Esophagus muscularis mucosa (tissue), 4 donors: ENCODE measurements around the gene CPSF4. TPM values are rescaled to one million over a fixed set of nuclear protein-coding genes. Genes with fewer than 3 reads are reported as not detected.

ENCODE experiments used
- DNase-seq: peaks from one replicate; pipeline ENCODE4 v3.0.0-alpha.2; 2017; ENCODE audit errors: extremely low spot score
- H3K27ac ChIP-seq, 4 donors: fragments of 200-600 bp; sonication (generic); replicated peaks in 1 of 4; 1 replicate in 3 of 4; 2 replicates in 1 of 4; pipeline ENCODE4 v1.5.1; 2016 to 2019; ENCODE audit warnings: mild to moderate bottlenecking in 1 of 4
- H3K27me3 ChIP-seq, 4 donors: fragments of 200-600 bp; sonication (generic); one replicate each; pipeline versions ENCODE4 v1.5.1 to v1.6.0; 2016 to 2019
- H3K36me3 ChIP-seq, 4 donors: fragments of 200-600 bp; sonication (generic); one replicate each; pipeline ENCODE4 v1.5.1; 2016 to 2019
- H3K4me1 ChIP-seq, 4 donors: fragments of 200-600 bp; sonication (generic); one replicate each; pipeline ENCODE4 v1.5.1; 2016 to 2019
- H3K4me3 ChIP-seq, 4 donors: fragments of 200-600 bp; sonication (generic); 1 replicate in 2 of 4; 2 replicates in 2 of 4; pipeline ENCODE4 v1.5.1; 2016 to 2019; ENCODE audit warnings: mild to moderate bottlenecking in 4 of 4, moderate library complexity in 1 of 4
- H3K9me3 ChIP-seq, 4 donors: fragments of 200-600 bp; sonication (generic); 1 replicate in 3 of 4; 2 replicates in 1 of 4; pipeline ENCODE4 v1.5.1; 2016 to 2019
- EP300 ChIP-seq: sonication (generic); formaldehyde crosslinking; IDR thresholded peaks from one replicate; pipeline ENCODE4 v1.6.1; 2017; ENCODE audit warnings: antibody characterized with exemption
- POLR2A ChIP-seq: fragments of 450-650 bp; IDR thresholded peaks from one replicate; pipeline ENCODE4 v1.6.1; 2017; ENCODE audit warnings: antibody characterized with exemption, moderate library complexity, mild to moderate bottlenecking, low read depth
- POLR2AphosphoS5 ChIP-seq, 2 donors: sonication (generic); formaldehyde crosslinking; IDR thresholded peaks; one replicate each; pipeline ENCODE4 v1.6.1; 2017; ENCODE audit warnings: antibody characterized with exemption in 2 of 2
- WGBS: methylation state at CpG from one replicate; pipeline ENCODE4 v1.1.5; 2018; 5-methylcytosine and 5-hydroxymethylcytosine counted together
- intact Hi-C: fragments of 100-400 bp; cut with DNase I; formaldehyde crosslinking; loops from one replicate; pipeline ENCODE4 v1.15.1; 2023
- total RNA-seq, 4 donors: library from RNA; depleted of rRNA; stranded (reverse); fragments of >200 nt; gene quantifications; one replicate each; pipeline versions ENCODE4 v1.1.0 to v1.2.1, GENCODE V29; 2016
- TF ChIP-seq, protein P1 (sequence below), 3 experiments: fragments of 200-600 bp in 2 of 3; fragments of 450-650 bp in 1 of 3; sonication (generic) in 2 of 3; IDR thresholded peaks; one replicate each; pipeline ENCODE4 v1.5.1; 2017 to 2019; ENCODE audit warnings: antibody characterized with exemption in 3 of 3, mild to moderate bottlenecking in 2 of 3, moderate library complexity in 1 of 3

CPSF4 gene
- total RNA-seq, 4 donors from 2014 or later = 19.1 to 25.3 (median 20.8) TPM

GRCh38 chr7:99504281-99504602 lies 65.5 kb downstream of the CPSF4 start:
- Histone ChIP-seq H3K4me1 (peaks cover 33 to 54% (median 49%) of the 10 kb centered on the region in 4 donors), H3K36me3 (peaks cover 0 to 2% (median under 1%) of the 10 kb centered on the region in 4 donors), H3K9me3 (no peaks in the 10 kb centered on the region), H3K27ac (peak overlapping the region; percentile 90 to 96 (median 94)), H3K4me3 (peak overlapping the region; percentile 80 to 92 (median 86)), H3K27me3 (no peaks in the 10 kb centered on the region)
- no peak for DNase-seq
- intact Hi-C loops = loop anchor here (5.0 kb wide), 1 partner anchor 48 kb away; the partner anchor contains the start of gene FAM200A
- TF ChIP-seq, protein P1, sequence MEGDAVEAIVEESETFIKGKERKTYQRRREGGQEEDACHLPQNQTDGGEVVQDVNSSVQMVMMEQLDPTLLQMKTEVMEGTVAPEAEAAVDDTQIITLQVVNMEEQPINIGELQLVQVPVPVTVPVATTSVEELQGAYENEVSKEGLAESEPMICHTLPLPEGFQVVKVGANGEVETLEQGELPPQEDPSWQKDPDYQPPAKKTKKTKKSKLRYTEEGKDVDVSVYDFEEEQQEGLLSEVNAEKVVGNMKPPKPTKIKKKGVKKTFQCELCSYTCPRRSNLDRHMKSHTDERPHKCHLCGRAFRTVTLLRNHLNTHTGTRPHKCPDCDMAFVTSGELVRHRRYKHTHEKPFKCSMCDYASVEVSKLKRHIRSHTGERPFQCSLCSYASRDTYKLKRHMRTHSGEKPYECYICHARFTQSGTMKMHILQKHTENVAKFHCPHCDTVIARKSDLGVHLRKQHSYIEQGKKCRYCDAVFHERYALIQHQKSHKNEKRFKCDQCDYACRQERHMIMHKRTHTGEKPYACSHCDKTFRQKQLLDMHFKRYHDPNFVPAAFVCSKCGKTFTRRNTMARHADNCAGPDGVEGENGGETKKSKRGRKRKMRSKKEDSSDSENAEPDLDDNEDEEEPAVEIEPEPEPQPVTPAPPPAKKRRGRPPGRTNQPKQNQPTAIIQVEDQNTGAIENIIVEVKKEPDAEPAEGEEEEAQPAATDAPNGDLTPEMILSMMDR (IDR thresholded peaks at IDR 0.05) = no peak
- no peak for TF ChIP-seq POLR2A
- TF ChIP-seq EP300 = no peak
- peak in 1 of 2 donors; percentile 65 for TF ChIP-seq POLR2AphosphoS5 (IDR thresholded peaks at IDR 0.05)
- WGBS = 0% methylated on average over 7 of the region's 19 CpGs

GRCh38 chr7:99504603-99505323 lies 66.0 kb downstream of the CPSF4 start, which contains the start of gene ZKSCAN5:
Gene ZKSCAN5, plus strand, starts transcription at chr7:99504662. Its CDS starts 1,383 bp downstream, at chr7:99506045.
- intact Hi-C loops = loop anchor here (5.0 kb wide), 1 partner anchor 48 kb away; the partner anchor contains the start of gene FAM200A
- H3K27me3 ChIP-seq = no peaks in the 10 kb centered on the region
- DNase-seq = peak; percentile 100
- peaks cover 0 to 7% (median 4%) of the 10 kb centered on the region in 4 donors for H3K36me3 ChIP-seq
- H3K9me3 ChIP-seq = no peaks in the 10 kb centered on the region
- H3K27ac ChIP-seq = peak within 1 kb of the TSS; percentile 90 to 96 (median 94)
- TF ChIP-seq, protein P1 (IDR thresholded peaks at IDR 0.05) = no peak
- TF ChIP-seq POLR2A = peak; percentile 77
- no peak for TF ChIP-seq EP300
- peak; percentile 69 to 92 for TF ChIP-seq POLR2AphosphoS5 (IDR thresholded peaks at IDR 0.05)
- peak within 1 kb of the TSS; percentile 80 to 92 (median 86) for H3K4me3 ChIP-seq
- peaks cover 33 to 55% (median 46%) of the 10 kb centered on the region in 4 donors for H3K4me1 ChIP-seq
- WGBS = under 1% methylated on average over 34 of the region's 53 CpGs

- 5% methylated on average over 9 of the region's 11 CpGs for WGBS
- H3K4me1 ChIP-seq = peaks cover 33 to 55% (median 46%) of the 10 kb centered on the region in 4 donors
- no peak for DNase-seq
- H3K9me3 ChIP-seq = no peaks in the 10 kb centered on the region
- peak overlapping the region; percentile 80 to 92 (median 86) for H3K4me3 ChIP-seq
- H3K36me3 ChIP-seq = peaks cover 0 to 10% (median 7%) of the 10 kb centered on the region in 4 donors
- H3K27me3 ChIP-seq = no peaks in the 10 kb centered on the region
- peak overlapping the region; percentile 90 to 96 (median 94) for H3K27ac ChIP-seq
- TF ChIP-seq POLR2AphosphoS5 (IDR thresholded peaks at IDR 0.05) (no peak), EP300 (no peak), POLR2A (no peak)
- intact Hi-C loops = no loop called here
Measured at GRCh38 chr7:99505324-99505662, 66.5 kb downstream of the CPSF4 start.

Other genes with a start within 250 kb of the CPSF4 start
- gene KPNA7, start 230.8 kb upstream of the CPSF4 start, total RNA-seq = not detected
- gene MYH16, start 166.1 kb upstream of the CPSF4 start, total RNA-seq = not detected
- 100 to 1,000 TPM in 2 of 4 donors, 10 to 100 TPM in 2; 83.1 to 105 (median 99.8) TPM for gene ARPC1A, start 113.0 kb upstream of the CPSF4 start, total RNA-seq
- 100 to 1,000 TPM; 101 to 153 (median 134) TPM for gene ARPC1B, start 64.2 kb upstream of the CPSF4 start, total RNA-seq
- 100 to 1,000 TPM in 2 of 4 donors, 10 to 100 TPM in 2; 85.9 to 116 (median 99.9) TPM for gene PDAP1, start 30.3 kb upstream of the CPSF4 start, total RNA-seq
- 10 to 100 TPM; 61.8 to 82.0 (median 66.2) TPM for gene BUD31, start 30.0 kb upstream of the CPSF4 start, total RNA-seq
- 10 to 100 TPM in 1 of 4 donors, 1 to 10 TPM in 3; 5.3 to 10.2 (median 7.6) TPM for gene PTCD1, start 145 bp upstream of the CPSF4 start, total RNA-seq
- gene ATP5MF, start 27.2 kb downstream of the CPSF4 start, total RNA-seq = 100 to 1,000 TPM; 487 to 697 (median 507) TPM
- gene ZNF789, start 33.9 kb downstream of the CPSF4 start, total RNA-seq = 1 to 10 TPM; 2.5 to 6.2 (median 3.0) TPM
- gene ZNF394, start 61.3 kb downstream of the CPSF4 start, total RNA-seq = 10 to 100 TPM; 26.6 to 37.9 (median 32.7) TPM
- 10 to 100 TPM in 2 of 4 donors, 1 to 10 TPM in 2; 9.6 to 11.2 (median 10.5) TPM for gene ZKSCAN5, start 65.7 kb downstream of the CPSF4 start, total RNA-seq
- 1 to 10 TPM; 2.1 to 3.8 (median 3.3) TPM for gene FAM200A, start 113.2 kb downstream of the CPSF4 start, total RNA-seq
- gene ZNF655, start 119.7 kb downstream of the CPSF4 start, total RNA-seq = 100 to 1,000 TPM in 3 of 4 donors, 10 to 100 TPM in 1; 92.3 to 140 (median 112) TPM
- gene TMEM225B, start 159.3 kb downstream of the CPSF4 start, total RNA-seq = under 1 TPM in 2 of 4 donors, not detected in 2; 0.32 to 0.57 TPM
- gene ZSCAN25, start 178.0 kb downstream of the CPSF4 start, total RNA-seq = 10 to 100 TPM; 12.1 to 17.1 (median 14.2) TPM
- 1 to 10 TPM in 3 of 4 donors, under 1 TPM in 1; 0.91 to 4.6 (median 2.3) TPM for gene CYP3A5, start 241.1 kb downstream of the CPSF4 start, total RNA-seq